Stimulated activated naive CD4-positive, alpha-beta T cell (primary cell): Measurements from ENCODE around the gene SLC35E4.

Source experiments
- DNase-seq, 6 experiments: peaks; one replicate each; lab custom pipeline; 2025; lab: John Stamatoyannopoulos, UW

SLC35E4 gene

DNA sequence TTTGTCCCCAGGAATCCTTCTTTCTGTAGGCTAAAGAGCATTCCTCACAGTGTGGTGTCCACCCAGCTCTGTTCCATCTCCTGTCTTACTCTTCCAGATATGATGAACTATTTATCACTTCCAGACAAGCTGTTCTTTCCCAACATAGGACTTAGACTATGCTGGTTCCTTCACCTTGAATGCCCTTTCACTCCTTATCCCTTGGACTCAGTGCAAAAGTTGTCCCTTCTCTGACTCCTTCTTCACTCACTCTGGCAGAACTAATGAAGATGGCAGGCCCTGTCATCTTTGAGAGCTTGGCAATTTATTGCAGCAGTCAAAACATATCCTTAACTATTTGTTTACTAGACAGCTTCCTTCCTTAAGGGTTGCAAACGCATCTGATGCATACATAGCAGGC is 55.6 kb downstream of the SLC35E4 start:
- DNase-seq = no peak

DNA sequence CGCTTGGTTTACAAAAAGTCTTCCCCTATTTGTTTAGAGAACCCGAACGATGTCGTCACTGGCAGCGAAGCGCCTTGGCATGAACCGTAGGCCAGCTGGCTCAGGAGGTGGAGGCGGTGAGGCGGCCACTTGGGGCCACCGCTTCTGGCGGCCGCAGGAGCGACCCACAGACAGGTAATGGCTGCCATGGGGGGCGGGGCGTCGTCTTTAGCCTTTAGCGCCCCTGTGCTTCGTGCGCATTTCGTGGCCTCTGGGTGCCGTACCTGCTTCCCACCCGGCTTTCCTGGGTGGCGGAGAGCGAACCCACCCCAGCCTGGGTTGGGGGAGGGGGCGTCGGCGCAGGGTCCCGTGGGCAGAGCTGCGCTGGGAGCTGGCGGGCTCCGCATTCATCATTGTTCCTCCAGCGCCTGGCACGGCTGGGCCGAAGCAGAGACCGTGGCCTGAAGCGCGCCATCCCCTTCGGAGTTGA is 58.6 kb downstream of the SLC35E4 start:
- peak; percentile 15 to 52 (median 42) for DNase-seq

DNA sequence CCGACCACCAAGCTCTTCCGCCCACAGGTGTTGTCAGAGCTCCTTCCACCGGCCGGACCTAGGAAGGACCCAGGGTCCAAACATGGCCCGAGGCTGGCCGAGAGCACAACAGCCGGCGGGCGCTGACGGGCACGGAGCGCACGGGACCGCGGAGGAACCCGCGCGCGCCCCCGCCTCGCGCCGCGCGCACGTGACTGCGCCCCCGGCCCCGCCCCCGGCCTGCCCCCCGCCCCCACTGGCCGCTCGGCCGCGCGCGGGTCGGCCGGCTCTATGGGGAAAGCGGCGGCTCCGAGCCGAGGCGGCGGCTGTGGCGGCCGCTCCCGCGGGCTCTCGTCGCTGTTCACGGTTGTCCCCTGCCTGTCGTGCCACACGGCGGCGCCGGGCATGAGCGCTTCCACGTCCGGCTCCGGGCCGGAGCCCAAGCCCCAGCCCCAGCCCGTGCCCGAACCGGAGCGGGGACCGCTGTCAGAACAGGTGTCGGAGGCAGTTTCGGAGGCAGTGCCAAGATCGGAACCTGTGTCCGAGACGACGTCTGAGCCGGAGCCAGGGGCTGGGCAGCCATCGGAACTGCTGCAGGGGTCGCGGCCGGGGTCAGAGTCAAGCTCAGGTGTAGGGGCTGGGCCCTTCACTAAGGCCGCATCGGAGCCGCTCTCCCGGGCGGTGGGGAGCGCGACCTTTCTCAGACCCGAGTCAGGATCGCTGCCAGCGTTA is 59.2 kb downstream of the SLC35E4 start, which contains the start of gene OSBP2:
Gene OSBP2 (plus strand): TSS at position 235 of the 711 bp plus-strand sequence. CDS start 36 bp downstream, at position 271.
- DNase-seq = peak in 3 of 6 experiments; percentile 8 to 30 (median 24)

DNA sequence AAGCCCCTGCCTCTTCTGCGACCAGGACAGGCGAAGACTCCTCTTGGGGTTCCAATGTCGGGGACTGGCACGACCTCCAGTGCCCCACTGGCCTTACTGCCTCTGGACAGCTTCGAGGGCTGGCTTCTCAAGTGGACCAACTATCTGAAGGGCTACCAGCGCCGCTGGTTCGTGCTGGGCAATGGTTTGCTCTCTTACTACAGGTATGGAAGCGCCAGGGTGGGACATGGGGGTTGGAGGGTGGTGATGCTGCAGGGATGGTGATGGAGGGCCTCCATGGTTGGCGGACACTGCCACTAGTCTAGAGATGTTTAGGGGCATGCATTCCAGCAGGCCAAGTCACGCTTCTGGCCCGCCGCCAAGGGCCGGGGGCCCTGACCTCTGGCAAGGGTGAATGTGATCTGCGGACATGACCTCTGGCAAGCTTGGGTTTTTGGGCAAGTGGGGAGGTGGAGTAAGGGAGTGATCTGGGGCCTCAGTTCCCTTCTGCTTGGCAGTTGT is 59.8 kb downstream of the SLC35E4 start:
- DNase-seq = peak in 1 of 6 experiments; percentile 24

DNA sequence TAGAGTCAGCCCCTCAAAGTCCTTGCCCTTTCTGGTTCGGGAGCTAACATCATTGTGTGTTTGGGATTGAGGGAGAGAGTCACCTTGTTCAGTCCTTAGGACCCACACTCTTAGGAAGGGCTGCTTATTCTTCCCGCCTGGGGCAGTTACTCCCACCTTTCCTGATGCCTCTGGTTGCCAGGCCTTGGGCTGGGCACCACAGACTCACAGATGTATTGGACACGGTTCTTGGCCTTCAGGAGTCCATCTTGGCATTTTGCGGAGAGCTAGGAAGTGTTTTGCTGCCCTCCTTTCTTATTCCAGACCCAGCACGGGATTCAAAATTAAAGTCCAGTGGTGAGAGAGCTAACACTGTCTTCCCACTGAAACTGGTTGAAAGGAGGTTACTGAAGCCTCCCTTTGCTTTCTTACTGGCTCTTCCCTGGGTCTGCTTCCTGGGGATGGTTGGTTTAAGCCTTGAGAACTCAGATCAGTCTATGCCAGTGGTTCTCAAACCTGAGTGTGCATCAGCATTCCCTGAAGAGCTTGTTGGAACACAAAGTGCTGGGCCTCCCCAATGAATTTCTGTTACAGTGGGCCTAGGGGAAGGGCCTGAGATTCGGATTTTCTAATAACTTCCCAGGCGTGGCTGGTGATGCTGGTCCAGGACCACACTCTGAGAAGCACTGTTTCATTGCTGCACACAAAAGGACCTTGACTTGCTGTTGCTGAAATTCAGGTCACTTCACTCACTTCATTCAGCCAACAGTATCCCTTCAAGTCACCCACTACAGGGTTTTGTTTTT is 60.5 kb downstream of the SLC35E4 start:
- no peak for DNase-seq
